Fibroblast of upper back skin (primary cell): Measurements from ENCODE around the gene GMDS.

Experiments
- DNase-seq: peaks from one replicate; pipeline ENCODE4 v3.0.0-alpha.2; 2013

GMDS gene

DNA sequence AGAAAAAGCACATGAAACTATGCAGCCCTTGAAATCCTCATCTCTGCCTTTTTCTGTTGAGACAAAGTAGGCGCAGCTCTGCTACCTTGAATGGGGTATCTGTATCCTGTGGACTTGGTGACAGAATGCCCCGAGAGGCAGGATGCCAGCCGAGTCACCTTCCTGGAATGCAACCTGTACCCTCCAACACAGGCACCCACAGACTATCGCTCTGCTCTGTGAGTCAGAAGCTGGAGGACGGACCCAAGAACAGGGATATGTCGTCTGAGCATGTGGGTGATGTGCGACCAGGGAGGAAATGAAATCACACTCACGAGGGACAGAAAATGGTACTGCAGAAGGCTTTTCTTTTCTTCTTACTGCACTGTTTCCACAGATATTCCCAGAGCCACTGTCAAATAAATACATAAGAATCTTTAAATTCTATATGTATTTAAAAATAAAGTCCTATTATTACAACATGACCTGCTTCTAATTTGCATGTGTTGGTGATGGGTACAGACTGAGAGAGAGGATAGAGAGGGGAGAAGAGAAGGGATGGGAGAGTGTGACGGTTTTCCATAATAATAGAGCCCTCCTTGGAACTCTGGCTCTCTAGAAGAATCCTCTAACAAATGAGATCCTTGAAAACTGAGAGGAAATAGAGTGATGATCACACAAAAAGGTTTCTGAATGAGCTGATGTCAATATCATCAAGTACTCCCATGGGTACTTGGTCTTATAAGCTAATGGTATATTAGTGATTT, 327.6 kb downstream of the GMDS start:
- DNase-seq, result peak; percentile 67

DNA sequence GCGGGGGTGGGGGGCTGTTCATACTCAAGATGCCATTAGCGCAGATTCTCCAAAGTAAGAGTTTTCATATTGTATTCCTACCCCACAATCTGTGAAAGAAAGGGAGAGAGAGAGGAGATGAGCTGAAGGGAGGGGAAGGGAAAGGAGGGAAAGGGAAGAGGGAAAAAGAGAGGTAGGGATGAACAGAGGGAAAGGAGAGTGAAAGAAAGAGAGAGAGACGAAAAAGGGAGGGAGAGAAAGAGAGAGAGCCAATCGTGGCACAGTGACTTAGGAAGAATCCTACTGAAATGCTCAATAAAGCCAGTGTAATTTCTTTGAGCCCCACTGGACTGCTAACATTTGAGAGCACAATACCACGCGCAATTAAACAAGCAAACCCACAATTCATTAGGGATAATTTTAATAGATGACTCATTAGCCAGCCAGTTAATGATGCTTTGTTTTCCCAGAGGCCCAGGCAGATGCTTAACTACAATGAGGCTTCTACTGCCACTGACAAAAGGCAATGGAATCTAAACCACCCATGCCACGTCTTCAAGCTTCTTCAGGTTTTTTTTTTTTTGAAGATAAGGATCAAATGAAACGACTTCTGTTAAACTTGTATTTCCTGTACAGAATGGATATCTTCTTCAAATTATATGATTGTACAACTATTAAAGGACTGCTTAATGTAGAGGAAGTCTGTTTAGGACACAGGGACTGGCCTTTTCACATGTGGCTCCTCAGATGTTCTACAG, 328.9 kb downstream of the GMDS start:
- DNase-seq, result peak; percentile 77

DNA sequence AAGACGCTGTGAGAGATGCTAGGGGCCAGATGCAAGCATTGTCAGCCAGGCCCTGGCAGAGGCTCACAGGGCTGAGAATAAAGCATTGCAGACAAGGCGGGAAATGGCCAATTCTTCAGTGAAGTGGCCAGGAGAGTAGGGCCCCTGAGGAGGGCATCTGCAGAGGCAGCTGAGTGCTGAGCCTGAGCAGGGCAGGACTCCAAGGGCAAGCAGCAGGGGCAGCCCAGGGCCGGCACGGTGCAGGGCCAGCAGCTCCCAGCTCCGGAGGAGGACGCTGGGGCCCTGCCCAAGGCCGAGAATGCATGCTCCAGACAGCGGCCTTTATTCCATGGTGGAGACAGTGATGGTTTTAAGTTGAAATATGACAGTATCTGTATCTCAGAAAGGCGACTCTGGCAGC, 330.2 kb downstream of the GMDS start:
- DNase-seq, result no peak

DNA sequence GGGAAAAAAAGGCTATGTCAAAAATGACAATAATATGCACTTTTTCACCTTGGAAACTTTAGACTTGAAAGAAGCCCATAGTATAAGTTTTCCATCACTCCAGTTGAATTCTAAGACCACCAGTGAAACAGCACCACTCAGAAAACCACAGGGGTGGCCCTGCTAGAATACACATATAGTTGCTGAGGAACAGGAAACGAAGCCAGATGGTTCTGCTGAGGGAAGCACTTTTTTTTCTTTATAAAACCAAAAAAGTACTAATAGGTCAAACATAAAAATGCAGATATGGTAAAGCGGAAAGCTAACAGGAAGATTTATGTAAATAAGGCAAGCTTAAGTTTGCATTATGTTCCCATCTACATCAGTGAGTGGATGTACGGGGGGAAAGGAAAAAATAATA, 331.8 kb downstream of the GMDS start:
- DNase-seq, result no peak

DNA sequence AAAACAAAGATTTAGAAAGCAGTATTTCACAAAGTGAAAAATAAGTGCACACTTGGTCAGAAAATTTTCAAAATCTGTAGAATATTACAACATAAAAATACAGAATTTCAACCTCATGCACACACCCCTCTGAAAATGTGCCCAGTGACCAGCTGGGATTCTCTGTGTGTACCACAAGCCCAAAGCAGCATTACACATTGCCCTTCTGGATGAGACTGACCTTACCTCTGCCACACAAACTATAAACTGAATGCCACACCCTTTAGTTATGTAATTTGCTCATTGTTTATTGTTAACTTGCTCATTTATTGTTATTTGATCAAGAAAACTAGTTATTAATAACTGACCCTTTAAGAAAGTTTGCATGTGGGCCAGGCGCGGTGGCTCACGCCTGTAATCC, 332.7 kb downstream of the GMDS start:
- DNase-seq, result no peak

DNA sequence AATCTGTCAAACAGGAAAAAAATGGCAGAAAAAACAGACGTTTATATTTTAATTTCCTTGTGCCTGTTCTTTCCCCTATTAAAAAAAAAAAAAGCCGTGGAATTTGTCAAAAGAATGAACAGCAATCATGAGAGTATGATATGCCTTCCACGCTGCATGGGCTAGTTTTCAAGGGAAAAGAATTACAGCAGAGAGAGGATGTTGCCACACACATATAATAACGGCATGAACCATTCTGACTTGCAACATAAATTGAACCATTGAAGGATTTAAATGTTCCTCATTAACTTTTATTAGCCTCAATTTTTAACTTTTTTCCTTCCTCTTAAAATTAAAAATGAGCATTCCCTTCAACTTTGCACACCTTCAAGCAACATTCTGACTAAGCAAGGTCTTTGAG, 333.9 kb downstream of the GMDS start:
- DNase-seq, result no peak

DNA sequence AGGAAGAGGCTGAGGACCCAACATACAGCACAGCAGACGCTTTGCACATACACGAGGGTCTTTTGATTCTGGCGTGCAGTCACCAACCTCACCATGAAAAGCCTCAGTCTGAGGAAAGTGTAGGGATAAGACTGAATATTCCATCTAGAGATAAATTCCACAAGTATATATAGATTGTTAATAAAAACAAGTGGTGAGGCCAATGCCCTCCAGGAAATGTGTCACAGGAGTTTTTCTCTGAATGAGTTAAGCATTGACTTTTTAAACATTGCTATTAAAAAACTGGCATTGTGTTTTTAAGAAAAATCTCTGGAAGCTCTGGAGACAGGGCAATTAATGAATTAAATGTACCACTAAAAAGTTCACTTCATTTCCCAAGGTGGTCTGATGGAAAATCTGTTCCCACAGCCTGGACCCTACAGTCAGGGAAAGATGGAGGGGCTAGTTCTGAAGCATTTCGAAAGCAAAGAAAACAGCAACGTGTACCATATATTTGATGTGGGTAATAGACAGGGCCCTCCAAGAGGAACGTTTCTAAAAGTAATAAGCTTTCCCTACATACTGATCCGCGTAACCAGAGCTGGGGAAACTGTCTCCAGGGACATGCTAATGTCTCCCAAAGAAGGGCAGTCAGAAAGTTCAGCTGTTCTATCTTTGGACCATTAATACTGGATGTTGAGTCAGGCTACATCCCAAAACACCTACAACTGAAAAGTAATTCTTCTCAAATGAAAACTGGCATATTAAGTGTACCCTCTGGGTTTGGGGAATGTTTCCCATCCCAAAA, 334.6 kb downstream of the GMDS start:
- no peak for DNase-seq

DNA sequence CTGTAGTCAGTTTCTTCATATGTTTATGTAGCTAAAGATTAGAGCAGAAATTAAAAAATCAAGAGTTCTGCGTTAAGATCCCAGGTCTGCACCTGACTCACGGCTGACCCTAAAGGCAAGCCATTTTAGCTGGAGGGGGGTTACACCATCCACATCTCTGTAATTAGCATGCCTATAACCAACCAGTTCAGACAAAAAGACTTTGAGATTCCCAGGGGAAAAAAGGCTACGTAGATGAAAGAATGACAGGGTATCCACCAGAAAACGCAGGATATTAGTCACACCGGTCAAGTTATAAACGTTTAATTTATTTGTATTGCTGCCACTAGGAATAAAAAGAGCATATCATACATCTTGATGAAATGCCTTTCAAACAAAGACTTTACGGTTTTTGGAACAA, 336.6 kb downstream of the GMDS start:
- no peak for DNase-seq

DNA sequence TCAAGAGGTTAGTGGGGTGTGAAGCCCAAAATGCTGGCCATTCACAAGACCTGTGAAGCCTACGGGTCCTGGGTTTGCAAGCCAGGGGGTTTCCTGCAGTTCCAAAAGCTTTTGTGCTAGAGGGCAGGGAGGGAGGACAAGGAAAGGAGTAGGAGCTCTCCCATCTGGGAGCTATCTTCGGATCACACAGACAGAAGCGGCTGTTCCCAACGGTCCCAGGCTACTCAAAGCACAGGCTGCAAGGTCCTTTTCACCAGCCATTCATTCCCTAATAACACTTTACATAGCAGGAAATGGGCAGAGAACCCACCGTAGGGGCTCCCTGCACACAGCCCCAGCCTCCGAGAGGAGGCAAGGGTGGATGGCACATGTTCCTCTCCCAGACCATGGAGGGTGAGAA, 338.8 kb downstream of the GMDS start:
- DNase-seq, result no peak

DNA sequence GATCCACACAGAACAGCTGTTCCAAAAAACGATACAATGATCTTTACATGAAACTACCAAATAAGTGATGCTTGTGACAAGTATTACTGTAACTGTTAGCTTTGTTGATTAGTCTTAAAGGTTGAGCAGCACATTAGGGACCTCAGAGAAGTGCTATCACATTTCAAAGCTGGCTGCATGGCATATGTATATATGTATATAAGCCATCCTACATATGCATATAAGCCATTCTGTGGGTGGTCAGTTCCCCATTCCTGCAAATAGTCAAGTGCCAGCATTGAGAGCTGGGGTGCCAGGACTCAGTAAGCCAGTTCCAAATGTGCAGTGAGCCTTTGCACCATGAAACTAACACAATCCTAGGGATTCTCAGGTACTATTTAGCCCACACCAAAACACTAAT, 339.4 kb downstream of the GMDS start:
- no peak for DNase-seq

DNA sequence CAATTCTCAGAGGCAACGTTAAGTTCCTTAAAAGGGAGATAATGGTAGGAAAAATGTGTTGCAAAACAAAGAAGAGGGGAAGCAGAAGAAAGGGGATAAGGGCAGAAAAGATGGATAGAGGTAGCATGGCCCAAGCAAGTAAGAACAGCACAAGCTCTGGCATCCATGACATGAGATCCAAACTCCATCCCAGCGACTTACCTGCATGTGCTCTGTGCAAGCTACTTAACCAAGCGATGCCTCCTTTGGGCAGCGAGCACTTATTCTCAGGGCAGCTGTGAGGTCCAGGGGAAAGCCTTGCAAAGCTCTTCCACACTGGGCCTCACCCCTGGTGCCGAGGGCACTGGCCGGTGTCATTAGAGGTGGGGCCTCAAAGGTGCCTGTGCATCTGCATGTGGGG, 340.5 kb downstream of the GMDS start:
- DNase-seq, result no peak

DNA sequence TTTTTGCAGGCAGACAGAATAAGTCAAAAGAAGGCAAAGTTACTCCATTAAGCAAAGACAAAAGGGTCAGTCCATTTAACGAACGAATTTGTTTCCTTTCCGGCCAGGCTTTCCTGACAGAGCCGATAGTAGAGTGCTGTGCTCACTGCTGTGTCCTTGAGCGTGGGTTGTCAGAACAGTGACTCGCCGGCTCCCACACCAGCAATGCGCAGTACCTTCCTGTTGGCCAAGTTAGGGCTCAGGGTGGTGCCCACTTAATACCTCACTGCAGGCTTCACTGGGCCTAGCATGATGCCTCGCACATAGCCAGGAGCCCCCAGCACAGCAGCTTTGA, 341.0 kb downstream of the GMDS start:
- DNase-seq, result no peak

DNA sequence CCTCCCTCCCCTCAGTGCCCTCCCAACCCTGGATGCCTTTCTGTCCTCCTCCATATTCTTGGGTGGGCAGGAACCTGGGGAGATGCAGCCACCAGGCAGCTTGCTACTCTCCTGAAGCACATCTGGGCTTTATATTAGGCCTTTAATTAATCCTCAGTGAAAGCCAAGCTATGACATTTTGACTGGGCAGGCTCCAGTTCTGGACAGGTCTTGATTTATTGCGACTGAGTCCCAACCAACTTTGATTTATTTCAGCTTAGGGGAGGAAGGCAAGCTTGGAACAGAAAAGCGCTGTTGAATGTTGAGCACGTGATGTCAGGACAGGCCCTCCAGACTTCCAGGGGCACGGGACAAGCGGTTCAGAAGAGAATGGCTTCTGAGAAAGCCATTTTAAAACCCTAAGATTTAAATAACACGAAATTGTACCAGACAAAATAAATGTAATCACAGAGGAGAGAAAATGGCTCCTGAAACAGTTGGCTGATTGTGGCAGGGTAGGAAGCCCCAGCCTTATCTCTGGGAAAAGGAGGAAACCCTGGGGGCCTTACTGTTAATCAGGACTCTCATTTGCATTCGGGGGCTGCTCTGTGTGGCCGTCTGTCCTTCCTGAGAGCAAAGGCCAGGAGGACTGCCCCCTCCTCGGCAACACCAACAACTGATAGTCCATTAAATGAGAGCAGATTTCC, 341.5 kb downstream of the GMDS start:
- no peak for DNase-seq

DNA sequence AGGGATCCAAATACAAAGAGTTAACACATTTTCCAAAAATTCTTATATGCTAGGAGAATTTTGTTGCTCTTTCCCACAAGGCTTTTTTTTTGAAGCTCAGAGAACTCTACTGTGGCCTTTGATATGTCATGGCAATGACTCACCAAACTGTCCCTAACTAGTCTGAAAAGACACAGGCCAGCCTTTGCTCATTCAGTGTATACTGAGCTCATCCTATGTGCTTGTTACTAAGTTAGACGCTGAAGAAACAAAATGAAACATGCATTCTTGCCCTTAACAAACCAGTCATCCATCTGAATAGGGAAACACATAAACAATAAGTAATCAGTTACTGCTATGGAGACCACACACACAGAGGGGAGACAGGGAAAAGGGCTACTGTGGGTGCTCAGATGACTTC, 343.8 kb downstream of the GMDS start:
- DNase-seq, result no peak

DNA sequence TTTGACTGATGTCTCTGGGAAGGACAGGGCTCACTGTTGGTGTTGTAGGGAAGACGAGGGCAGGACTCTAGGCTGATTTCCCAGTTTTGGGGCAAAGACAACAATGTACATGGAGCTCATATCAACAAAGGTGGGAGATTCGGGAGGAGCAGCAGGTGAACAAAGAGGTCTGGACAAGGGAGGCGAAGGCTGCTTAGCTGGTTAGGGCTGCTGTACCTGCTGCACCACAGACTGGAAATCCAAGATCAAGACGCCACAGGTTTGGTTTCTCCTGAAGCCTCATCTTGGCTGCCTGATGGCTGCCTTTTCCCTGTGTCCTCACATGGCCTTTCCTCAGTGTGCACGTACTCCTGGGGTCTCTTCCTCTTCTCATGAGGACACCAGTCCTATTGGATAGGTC, 348.5 kb downstream of the GMDS start:
- DNase-seq, result no peak

DNA sequence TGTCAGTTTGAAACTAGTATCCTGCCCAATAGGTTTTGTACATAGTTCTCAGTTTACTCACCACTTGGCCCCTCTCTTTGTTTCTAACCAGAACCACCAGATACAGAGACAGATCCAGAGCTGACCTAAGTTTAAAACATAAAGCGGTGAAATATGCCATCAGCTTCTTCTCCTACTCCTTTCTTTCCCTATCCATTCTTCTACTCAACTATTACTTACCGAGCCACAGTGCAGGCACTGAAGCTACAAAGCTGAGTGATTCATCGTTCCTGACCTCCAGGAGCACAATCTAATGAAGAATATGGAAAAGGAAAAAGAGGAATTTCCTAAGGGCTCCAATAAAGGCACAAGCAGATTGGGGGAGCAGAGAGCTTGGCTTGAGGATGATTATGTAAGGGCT, 349.7 kb downstream of the GMDS start:
- DNase-seq, result no peak

DNA sequence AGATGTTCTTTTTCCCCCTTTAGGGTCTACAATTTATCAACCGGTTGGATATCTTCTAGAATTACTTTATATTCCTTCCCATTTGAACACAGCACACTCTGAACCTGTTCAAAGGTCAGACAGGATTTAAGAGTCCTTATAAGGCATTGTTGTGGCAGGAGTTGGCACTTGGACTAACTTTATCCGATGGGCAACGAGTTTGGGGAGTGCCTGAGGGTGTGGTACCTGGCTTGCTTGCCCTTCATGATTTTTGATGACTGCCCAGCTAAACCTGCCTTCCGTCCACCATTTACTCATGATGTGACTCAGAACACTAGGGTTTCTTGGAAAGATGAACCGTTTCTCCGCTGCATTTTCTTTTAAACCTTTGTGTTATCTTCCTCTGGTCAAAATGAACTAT, 350.5 kb downstream of the GMDS start:
- no peak for DNase-seq

DNA sequence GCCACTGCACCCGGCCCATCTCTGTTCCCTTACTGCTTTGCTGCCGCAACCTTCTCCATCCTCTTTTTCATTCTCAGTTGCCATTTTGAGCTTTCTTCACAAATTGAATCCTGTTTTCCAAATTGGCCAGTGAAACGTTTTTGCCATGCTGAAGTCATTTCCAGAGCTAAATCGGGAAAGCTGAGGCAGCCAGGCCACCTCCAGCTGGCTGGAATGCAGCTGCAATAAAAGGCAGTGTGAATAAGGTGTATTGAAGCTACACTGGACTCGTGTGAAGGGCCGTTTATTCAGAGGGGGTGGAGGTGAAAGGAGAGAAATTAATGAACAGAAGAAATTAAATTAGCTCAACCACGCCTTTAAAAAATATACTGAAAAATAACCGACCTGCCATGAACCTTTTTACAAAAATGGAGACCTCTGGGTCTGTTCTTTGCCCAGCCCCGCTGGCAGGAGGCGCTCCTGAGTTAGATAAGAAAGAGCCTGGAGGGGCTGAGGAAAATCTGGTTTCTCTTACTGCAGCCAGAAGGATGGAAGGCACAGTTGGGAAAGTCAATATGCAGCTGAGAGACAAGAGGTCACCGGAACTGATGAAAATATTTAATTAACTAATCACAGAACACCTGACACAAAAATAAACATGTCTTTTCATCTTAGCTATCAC, 351.8 kb downstream of the GMDS start:
- DNase-seq, result no peak

DNA sequence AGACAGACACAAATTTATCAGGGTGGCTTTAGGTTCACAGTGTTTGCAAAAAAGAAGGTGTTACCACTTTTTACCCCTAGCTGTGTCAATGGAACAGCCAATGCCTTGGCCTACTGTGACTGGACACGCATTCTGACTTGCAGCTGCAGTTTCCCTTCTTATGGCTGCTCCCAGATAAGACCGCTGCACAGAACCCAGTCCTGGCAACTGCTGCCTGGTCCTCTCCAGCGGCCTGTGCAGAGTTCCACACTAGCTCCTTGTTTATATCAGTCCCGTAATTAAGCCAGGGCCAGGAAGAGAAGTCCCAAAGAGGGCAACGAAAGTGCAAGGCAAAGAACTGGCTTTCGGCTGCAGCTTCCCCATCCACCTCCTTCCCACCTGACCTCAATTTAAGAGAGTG, 352.7 kb downstream of the GMDS start:
- DNase-seq, result no peak

DNA sequence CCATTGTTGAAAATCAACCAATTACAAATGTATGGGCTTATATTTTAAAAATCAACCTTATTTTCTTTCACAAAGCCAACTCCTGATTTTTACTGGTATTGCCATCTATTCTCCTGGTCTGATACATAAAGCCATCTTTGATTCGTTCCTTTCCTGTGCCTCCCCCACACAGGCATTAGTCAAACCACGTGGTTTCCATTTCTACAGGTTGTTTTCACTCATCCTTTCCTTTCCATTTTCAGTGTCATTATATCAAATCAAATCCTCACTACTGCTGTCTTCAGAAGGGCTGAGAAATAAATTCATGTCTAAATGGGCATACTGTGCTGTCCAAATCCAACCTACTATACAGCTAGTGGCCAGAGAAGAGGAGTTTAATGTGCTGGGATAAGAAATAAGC, 354.4 kb downstream of the GMDS start:
- no peak for DNase-seq

DNA sequence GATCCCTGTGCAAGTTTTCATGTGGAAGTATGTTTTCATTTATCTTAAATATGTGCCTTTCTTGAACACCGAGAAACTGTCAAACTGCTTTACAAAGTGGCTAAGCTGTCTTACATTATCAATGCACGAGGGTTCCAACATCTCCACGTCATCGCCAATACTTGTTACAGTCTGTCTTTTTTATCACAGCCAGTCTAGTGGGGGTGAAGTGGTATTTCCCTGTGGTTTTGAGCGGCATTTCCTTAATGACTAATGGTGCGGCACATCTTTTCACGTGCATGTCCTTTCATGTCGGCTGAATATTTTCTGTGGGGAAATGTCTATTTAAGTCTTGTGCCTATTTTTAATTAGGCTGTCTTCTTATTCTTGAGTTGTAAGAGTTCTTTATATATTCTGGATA, 355.3 kb downstream of the GMDS start:
- no peak for DNase-seq

DNA sequence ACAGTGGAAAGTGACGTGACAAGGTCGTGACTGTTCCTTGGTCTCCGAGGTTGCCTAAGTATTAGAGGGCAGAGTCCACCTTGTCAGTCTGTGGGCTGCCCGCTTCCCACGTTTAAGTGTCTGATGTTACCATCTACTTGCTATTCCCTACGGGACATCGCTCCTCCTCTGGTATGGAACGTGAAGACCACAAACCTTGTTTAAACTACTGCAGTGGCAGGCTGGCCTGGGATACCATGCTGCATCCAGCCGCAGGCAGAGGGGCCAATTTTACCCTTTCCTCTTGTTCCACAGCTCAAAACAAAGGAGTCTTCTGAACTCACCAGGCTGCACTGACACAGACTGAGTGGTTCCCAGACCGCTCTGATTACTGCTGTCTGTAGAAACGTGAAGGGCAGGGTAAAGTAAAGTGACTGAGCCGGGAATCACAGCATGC, 359.8 kb downstream of the GMDS start:
- DNase-seq, result peak; percentile 16

DNA sequence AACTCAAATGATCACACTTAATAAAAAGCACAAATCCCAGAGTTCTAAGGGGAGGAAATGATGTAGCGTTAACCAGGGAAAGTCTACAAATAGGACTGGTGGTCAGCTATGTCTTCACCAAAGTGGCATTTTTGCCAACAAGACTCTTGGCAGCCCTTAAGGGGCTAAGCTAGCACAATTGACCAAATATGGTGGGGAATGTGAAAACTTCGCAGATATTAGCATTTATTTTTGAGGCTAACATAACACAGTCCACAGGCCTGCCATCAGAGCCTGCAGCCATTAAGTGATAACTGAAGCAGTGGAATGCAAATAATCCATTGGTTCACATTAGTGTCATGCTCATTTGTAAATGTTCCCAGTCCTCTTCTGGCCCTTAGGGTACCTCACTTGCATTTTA, 361.1 kb downstream of the GMDS start:
- no peak for DNase-seq
